ENCODE results near the gene SYNDIG1L. TPM values are rescaled to one million over a fixed set of nuclear protein-coding genes. Genes with fewer than 3 reads are reported as not detected.
A peak's percentile ranks its signal among the peaks of the same experiment; 100 is the strongest.
"Not testable (repeated sequence)": the region's sequence is repeated elsewhere in the genome, so short reads cannot be mapped to it uniquely, and the experiment has no call there.

The SYNDIG1L gene
- total RNA-seq, 2 experiments from 2014 or later, result not detected

- H3K9me3 Mint-ChIP-seq, result no peaks in the 10 kb centered on the region
- H3K27me3 Mint-ChIP-seq, result peaks cover 19% of the 10 kb centered on the region
- no peaks in the 10 kb centered on the region for H3K36me3 Mint-ChIP-seq (ENCODE audit: low read depth)
- no peaks in the 10 kb centered on the region for H3K4me1 Mint-ChIP-seq
- ChIA-PET CTCF (no interaction called here), POLR2A (no interaction called here)
- no peak overlapping the region for H3K4me3 Mint-ChIP-seq
- no peak for DNase-seq
- H3K27ac Mint-ChIP-seq, result no peak overlapping the region
Measured at GRCh38 chr14:74456684-74457564, 30.9 kb upstream of the SYNDIG1L start.

GRCh38 chr14:74454397-74454796, 28.4 kb upstream of the SYNDIG1L start:
- H3K27me3 Mint-ChIP-seq, result peaks cover 29% of the 10 kb centered on the region
- H3K4me1 Mint-ChIP-seq; DNase-seq; H3K4me3 Mint-ChIP-seq; H3K36me3 Mint-ChIP-seq (ENCODE audit: low read depth); CTCF ChIA-PET; POLR2A ChIA-PET; H3K27ac Mint-ChIP-seq; H3K9me3 Mint-ChIP-seq: not testable (repeated sequence)

DNA sequence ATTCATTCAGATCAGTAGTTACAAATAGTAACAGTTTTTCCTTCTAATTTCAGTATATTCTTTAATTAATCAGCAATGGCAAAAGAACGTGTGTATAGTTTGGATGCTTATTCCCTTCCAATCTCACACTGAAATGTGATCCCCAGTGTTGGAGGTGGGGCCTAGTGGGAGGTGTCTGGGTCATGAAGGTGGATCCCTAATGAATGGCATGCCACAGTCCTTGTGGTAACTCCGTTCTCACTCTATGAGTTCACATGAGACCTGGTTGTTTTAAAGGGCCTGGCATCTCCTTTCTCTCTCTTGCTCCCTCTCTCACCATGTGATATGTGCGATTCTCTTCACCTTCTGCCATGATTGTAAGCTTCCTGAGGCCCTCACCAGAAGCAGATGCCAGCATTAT, 18.9 kb upstream of the SYNDIG1L start:
- no peak overlapping the region for H3K27ac Mint-ChIP-seq
- H3K4me1 Mint-ChIP-seq, result no peaks in the 10 kb centered on the region
- ChIA-PET CTCF (no interaction called here), POLR2A (no interaction called here)
- H3K4me3 Mint-ChIP-seq, result no peak overlapping the region
- no peak for DNase-seq
- H3K9me3 Mint-ChIP-seq, result no peaks in the 10 kb centered on the region
- H3K36me3 Mint-ChIP-seq (ENCODE audit: low read depth), result no peaks in the 10 kb centered on the region
- H3K27me3 Mint-ChIP-seq, result peaks cover 35% of the 10 kb centered on the region

GRCh38 chr14:74442757-74443156, 16.7 kb upstream of the SYNDIG1L start:
- ChIA-PET CTCF (no interaction called here), POLR2A (no interaction called here)
- Mint-ChIP-seq H3K9me3 (no peaks in the 10 kb centered on the region), H3K27me3 (peaks cover 29% of the 10 kb centered on the region), H3K4me3 (no peak overlapping the region), H3K27ac (no peak overlapping the region), H3K36me3 (ENCODE audit: low read depth) (no peaks in the 10 kb centered on the region), H3K4me1 (no peaks in the 10 kb centered on the region)
- no peak for DNase-seq

DNA sequence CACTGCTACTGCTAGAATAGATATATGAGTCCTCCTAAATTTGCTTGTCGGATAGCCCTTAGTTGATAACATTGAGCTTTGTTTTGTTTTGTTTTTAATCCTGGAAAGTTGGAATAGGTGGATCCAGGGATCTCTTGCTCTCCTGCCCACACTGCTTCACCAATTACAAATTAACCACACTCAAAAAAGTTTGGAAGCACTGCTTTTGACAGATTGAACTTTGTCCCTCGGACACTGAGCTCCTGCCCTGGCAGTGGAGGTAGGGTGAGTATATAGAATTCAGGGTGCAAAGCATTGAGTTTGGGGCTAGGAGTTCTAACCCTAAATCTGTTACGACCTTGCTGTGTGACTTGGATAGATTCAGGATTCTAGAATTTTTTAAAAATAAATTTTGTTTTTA, 15.1 kb upstream of the SYNDIG1L start:
- no peak for DNase-seq
- Mint-ChIP-seq H3K9me3 (no peaks in the 10 kb centered on the region), H3K27ac (no peak overlapping the region), H3K36me3 (ENCODE audit: low read depth) (no peaks in the 10 kb centered on the region), H3K4me3 (no peak overlapping the region), H3K4me1 (no peaks in the 10 kb centered on the region), H3K27me3 (peaks cover 35% of the 10 kb centered on the region)
- POLR2A ChIA-PET, result no interaction called here
- CTCF ChIA-PET, result interaction anchor here (0.5 to 1.2 kb wide), 3 partner anchors 117 to 343 kb away, joined by 3 to 4 read pairs (median 3); no protein-coding TSS in a partner anchor

- H3K36me3 Mint-ChIP-seq (ENCODE audit: low read depth), result no peaks in the 10 kb centered on the region
- no peak overlapping the region for H3K4me3 Mint-ChIP-seq
- CTCF ChIA-PET, result no interaction called here
- H3K9me3 Mint-ChIP-seq, result no peaks in the 10 kb centered on the region
- H3K4me1 Mint-ChIP-seq, result no peaks in the 10 kb centered on the region
- H3K27ac Mint-ChIP-seq, result no peak overlapping the region
- no peak for DNase-seq
- POLR2A ChIA-PET, result no interaction called here
- H3K27me3 Mint-ChIP-seq, result peaks cover 45% of the 10 kb centered on the region
Measured at GRCh38 chr14:74438351-74438915, 12.4 kb upstream of the SYNDIG1L start.

DNA sequence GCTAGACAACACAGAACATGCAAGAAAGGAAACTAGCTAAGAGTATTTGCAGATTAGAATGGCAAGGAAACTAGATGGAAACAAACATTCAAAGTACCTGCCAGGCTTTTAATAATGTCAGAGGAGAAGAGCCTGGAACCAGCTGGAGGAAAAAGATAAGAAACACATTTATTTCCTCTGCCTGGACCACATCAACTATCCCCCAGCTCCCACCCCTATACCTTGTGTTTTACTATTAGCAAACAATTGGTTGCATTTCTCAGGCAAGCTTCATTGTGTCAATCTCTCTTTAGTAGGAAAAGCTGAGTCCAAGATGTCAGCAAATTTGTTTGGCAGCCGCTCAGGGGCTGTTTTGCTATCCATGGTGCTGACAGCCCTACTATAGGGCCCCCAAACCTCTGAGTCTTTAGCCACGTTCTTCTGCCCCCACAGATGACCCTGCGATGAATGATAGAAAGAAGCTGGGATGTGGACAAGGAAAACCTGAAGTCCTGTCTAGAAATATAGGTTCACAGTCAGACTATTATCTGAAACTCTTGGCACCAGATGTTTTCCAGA, 11.6 kb upstream of the SYNDIG1L start:
- no peak overlapping the region for H3K27ac Mint-ChIP-seq
- no peaks in the 10 kb centered on the region for H3K9me3 Mint-ChIP-seq
- CTCF ChIA-PET, result no interaction called here
- no peaks in the 10 kb centered on the region for H3K4me1 Mint-ChIP-seq
- no peaks in the 10 kb centered on the region for H3K36me3 Mint-ChIP-seq (ENCODE audit: low read depth)
- no peak for DNase-seq
- H3K27me3 Mint-ChIP-seq, result peaks cover 39% of the 10 kb centered on the region
- POLR2A ChIA-PET, result no interaction called here
- no peak overlapping the region for H3K4me3 Mint-ChIP-seq

DNA sequence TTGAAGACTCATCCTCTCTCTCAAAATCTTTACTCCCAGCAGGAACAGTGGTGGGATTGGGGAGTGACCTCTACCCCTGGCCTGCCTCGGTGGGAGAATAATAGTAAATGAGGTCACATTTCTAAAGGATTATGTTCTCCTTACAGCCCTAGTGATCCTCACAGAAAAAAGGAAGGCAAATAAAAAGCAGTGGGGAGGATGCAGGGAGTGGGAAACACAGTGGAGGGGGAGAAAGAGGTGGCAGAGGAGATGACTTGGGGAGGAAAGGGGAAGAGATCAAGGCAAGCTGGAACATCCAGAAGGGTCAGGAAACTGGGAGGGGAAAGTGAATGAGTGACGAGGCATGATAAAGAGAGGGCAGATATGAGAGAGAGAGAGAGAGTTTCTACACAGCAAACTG, 8.3 kb upstream of the SYNDIG1L start:
- Mint-ChIP-seq H3K27ac (no peak overlapping the region), H3K9me3 (no peaks in the 10 kb centered on the region), H3K4me1 (no peaks in the 10 kb centered on the region), H3K4me3 (no peak overlapping the region), H3K27me3 (peaks cover 39% of the 10 kb centered on the region), H3K36me3 (ENCODE audit: low read depth) (no peaks in the 10 kb centered on the region)
- CTCF ChIA-PET, result interaction anchor here (0.6 kb wide), 1 partner anchor 26 kb away, joined by 3 read pairs; no protein-coding TSS in a partner anchor
- POLR2A ChIA-PET, result no interaction called here
- DNase-seq, result no peak

DNA sequence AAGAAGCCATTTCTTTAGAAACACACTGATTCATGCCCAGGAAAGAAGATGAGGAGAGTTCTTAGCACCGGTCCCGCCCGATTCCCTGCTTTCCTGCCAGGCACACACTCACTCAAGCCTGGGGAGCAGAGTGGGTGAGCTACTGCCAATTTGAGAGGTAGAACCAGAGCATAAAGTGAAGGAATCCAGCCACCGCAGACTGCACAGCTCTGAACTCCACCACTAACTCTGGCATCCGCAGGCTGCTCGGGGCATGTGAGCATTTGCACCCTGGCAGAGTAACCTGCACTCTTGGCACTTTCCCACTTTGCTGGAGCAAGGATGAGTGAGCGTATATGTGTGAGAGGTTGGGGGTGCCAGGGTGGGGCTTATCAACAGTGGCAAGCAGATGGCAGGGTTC, 4.0 kb upstream of the SYNDIG1L start:
- Mint-ChIP-seq H3K27ac (no peak overlapping the region), H3K27me3 (peaks cover 40% of the 10 kb centered on the region), H3K9me3 (no peaks in the 10 kb centered on the region), H3K4me3 (no peak overlapping the region), H3K4me1 (peaks cover 2% of the 10 kb centered on the region), H3K36me3 (ENCODE audit: low read depth) (no peaks in the 10 kb centered on the region)
- POLR2A ChIA-PET, result no interaction called here
- CTCF ChIA-PET, result no interaction called here
- no peak for DNase-seq

DNA sequence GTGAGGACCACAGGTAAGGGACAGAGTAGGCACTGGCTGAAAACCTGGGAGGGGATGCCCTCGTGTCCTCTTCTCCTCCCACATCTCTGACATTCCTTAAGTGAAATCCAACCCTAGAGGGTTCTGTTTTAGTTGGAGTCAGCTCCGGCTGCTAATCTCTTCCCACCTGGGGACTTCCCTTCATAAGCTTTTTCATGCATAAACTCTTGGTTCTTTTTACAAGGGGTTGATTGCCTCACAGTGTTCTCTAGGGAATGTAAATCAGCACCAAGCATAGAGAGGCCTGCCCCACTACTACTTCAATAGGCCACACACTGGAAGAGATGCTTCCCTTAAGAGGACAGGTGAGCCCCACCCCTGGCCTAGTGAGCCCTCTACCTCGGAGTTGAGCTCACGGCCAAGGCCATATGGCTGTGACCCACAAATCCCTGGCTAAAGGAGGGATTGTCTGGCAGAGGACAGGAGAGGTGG, 3.2 kb upstream of the SYNDIG1L start:
- peaks cover 2% of the 10 kb centered on the region for H3K4me1 Mint-ChIP-seq
- ChIA-PET CTCF (no interaction called here), POLR2A (no interaction called here)
- no peaks in the 10 kb centered on the region for H3K36me3 Mint-ChIP-seq (ENCODE audit: low read depth)
- no peak overlapping the region for H3K27ac Mint-ChIP-seq
- peaks cover 37% of the 10 kb centered on the region for H3K27me3 Mint-ChIP-seq
- H3K4me3 Mint-ChIP-seq, result no peak overlapping the region
- H3K9me3 Mint-ChIP-seq, result no peaks in the 10 kb centered on the region
- no peak for DNase-seq

DNA sequence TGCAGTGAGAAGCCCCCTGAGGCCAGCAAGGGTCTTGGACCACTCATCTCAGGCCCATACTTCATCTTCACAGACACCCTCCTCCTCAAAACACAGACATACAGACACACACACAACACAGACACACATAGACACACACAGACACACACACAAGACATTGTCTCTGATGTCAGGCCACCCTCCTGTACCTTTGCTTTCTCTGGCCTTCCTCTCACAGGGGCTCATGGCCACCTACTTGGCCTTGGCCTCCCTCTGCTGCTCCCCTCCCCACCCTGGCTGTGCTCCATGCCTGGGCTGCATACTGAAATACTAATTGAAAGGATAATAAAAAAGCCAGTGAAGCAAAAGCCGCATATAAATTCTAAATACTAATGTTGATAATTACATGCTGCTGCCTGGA, 1.6 kb upstream of the SYNDIG1L start:
- no peak for DNase-seq
- CTCF ChIA-PET, result interaction anchor here (0.6 kb wide), 1 partner anchor 72 kb away, joined by 4 read pairs; no protein-coding TSS in a partner anchor
- no peak overlapping the region for H3K27ac Mint-ChIP-seq
- H3K36me3 Mint-ChIP-seq (ENCODE audit: low read depth), result no peaks in the 10 kb centered on the region
- H3K4me3 Mint-ChIP-seq, result no peak overlapping the region
- peaks cover 32% of the 10 kb centered on the region for H3K27me3 Mint-ChIP-seq
- POLR2A ChIA-PET, result no interaction called here
- H3K4me1 Mint-ChIP-seq, result peaks cover 2% of the 10 kb centered on the region
- no peaks in the 10 kb centered on the region for H3K9me3 Mint-ChIP-seq

DNA sequence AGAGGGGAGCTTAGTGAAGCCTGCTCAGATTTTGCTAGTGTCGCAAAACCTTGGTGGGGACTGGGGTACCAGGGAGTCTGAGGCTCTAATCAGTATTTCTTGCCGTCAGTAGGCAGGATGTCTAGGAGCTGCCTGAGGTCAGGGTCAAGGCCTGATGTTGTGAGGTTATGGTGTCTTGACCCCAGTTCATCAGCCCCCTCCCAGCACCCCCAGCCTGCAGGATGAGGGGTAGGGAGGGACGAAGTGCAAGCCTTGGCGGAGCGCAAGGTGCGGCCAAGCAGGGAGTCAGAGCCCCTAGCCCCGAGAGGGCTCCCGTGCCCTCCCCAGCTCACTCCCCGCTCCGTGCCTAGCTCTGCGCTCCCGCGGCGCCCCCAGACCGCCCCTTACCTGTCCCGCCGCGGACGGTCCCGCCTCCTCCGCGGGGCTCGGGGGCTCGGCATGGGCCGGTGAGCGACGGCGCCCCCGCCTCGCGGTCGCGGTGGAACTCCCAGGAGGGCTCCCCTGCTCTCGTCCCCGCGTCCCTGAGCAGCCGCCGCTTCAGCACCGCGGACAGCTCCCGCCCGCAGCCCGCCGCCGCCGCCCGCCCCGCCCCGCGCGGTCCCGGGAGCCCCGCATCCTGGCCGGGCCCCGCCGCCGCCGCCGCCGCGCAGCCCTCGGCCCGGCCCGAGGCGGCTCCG, 347 bp downstream of the SYNDIG1L start:
- ChIA-PET CTCF (no interaction called here), POLR2A (no interaction called here)
- Mint-ChIP-seq H3K27me3 (peaks cover 36% of the 10 kb centered on the region), H3K27ac (no peak overlapping the region), H3K4me3 (no peak overlapping the region), H3K4me1 (peaks cover 2% of the 10 kb centered on the region), H3K9me3 (no peaks in the 10 kb centered on the region), H3K36me3 (ENCODE audit: low read depth) (no peaks in the 10 kb centered on the region)
- DNase-seq, result peak; percentile 66

DNA sequence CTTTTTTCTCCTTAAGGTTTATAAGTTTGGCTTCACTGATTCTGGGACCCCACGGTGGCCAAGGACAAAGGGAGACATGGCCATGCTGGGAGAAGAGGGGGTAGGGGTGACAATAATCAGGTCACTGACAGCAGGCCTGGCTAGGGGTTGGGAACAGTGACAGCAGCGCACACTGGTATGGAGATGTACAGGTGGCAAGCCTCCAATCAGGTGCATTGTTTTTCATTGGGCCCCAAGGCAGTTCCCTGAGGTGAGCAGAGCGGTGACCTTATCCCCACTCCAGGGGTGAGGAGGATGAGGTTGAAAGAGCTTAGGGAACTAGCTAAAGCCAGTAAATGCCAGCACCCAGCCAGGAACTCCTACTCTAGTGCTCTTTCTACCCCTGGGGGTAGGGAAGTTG, 1.4 kb downstream of the SYNDIG1L start:
- ChIA-PET CTCF (no interaction called here), POLR2A (no interaction called here)
- no peaks in the 10 kb centered on the region for H3K9me3 Mint-ChIP-seq
- no peak overlapping the region for H3K4me3 Mint-ChIP-seq
- H3K27ac Mint-ChIP-seq, result no peak overlapping the region
- no peaks in the 10 kb centered on the region for H3K36me3 Mint-ChIP-seq (ENCODE audit: low read depth)
- H3K27me3 Mint-ChIP-seq, result peaks cover 35% of the 10 kb centered on the region
- DNase-seq, result no peak
- peaks cover 2% of the 10 kb centered on the region for H3K4me1 Mint-ChIP-seq

All from activated CD4-positive, alpha-beta memory T cell treated with anti-CD3 and anti-CD28 coated beads, Interleukin-2, amount 10 ng/mL, durations not matched to agents 7 days and 5 days (primary cell).